Loucy (cell line): ENCODE measurements around the gene DUSP2.

ENCODE experiments used
- H2AFZ ChIP-seq: fragments of 200-600 bp; sonication (generic); 2 replicates; pipeline ENCODE4 v1.6.0; 2016; ENCODE audit warnings: antibody characterized with exemption, mild to moderate bottlenecking, low read length, moderate library complexity
- H3F3A ChIP-seq: fragments of 200-600 bp; 2 replicates; pipeline ENCODE4 v1.6.0; 2016; ENCODE audit warnings: antibody characterized with exemption, low read depth, mild to moderate bottlenecking
- H3K27me3 ChIP-seq: fragments of 200-600 bp; sonication (generic); 2 replicates; pipeline ENCODE4 v1.6.1; 2014; ENCODE audit warnings: low read length, mild to moderate bottlenecking; ENCODE audit not compliant: insufficient read depth, poor library complexity, severe bottlenecking
- H3K36me3 ChIP-seq: fragments of 200-600 bp; sonication (generic); 2 replicates; pipeline ENCODE4 v1.6.1; 2016; ENCODE audit warnings: low read length; ENCODE audit not compliant: insufficient read depth
- H3K4me1 ChIP-seq: fragments of 200-600 bp; sonication (generic); 2 replicates; pipeline ENCODE4 v1.5.1; 2014; ENCODE audit warnings: low read length, mild to moderate bottlenecking; ENCODE audit not compliant: insufficient read depth, poor library complexity, severe bottlenecking
- H3K4me2 ChIP-seq: fragments of 200-600 bp; sonication (generic); 2 replicates; pipeline ENCODE4 v1.6.0; 2014; ENCODE audit warnings: antibody characterized with exemption, low read length, low read depth, mild to moderate bottlenecking; ENCODE audit not compliant: poor library complexity, severe bottlenecking
- H3K4me3 ChIP-seq: fragments of 200-600 bp; sonication (generic); 2 replicates; pipeline ENCODE4 v1.5.1; 2014; ENCODE audit warnings: low read length, mild to moderate bottlenecking, mixed read lengths; ENCODE audit not compliant: poor library complexity, severe bottlenecking
- H3K79me2 ChIP-seq: fragments of 200-600 bp; sonication (generic); 2 replicates; pipeline ENCODE4 v1.6.1; 2014; ENCODE audit warnings: low read length; ENCODE audit not compliant: insufficient read depth
- H3K9ac ChIP-seq: fragments of 200-600 bp; sonication (generic); 2 replicates; pipeline ENCODE4 v1.6.0; 2014; ENCODE audit warnings: mild to moderate bottlenecking, low read depth, low read length, moderate library complexity; ENCODE audit not compliant: poor library complexity, severe bottlenecking
- H3K9me2 ChIP-seq: fragments of 200-600 bp; sonication (generic); replicated peaks from 2 replicates; pipeline ENCODE4 v1.6.1; 2016; ENCODE audit warnings: low read depth, low read length, mixed read lengths
- H3K9me3 ChIP-seq: fragments of 200-600 bp; sonication (generic); 2 replicates; pipeline ENCODE4 v1.6.1; 2014; ENCODE audit warnings: mild to moderate bottlenecking, antibody characterized with exemption, low read length, low read depth; ENCODE audit not compliant: insufficient read depth
- H4K20me1 ChIP-seq: fragments of 200-600 bp; sonication (generic); 2 replicates; pipeline ENCODE4 v1.6.0; 2014; ENCODE audit warnings: antibody characterized with exemption, low read length, mild to moderate bottlenecking; ENCODE audit not compliant: insufficient read depth, poor library complexity, severe bottlenecking
- CTCF ChIP-seq: fragments of 200-600 bp; sonication (generic); conservative IDR thresholded peaks from 2 replicates; pipeline ENCODE4 v1.5.1; 2014; ENCODE audit warnings: mild to moderate bottlenecking, antibody characterized with exemption, low read length
- EZH2phosphoT487 ChIP-seq: fragments of 200-600 bp; IDR thresholded peaks from 2 replicates; pipeline ENCODE4 v1.6.1; 2018; ENCODE audit warnings: antibody characterized with exemption, mild to moderate bottlenecking, moderate library complexity, borderline replicate concordance

DUSP2 gene

GRCh38 chr2:96128456-96128855, 16.8 kb downstream of the DUSP2 start:
- TF ChIP-seq CTCF (no peak), EZH2phosphoT487 (no peak)
- H3K79me2 ChIP-seq = no peaks in the 10 kb centered on the region
- H3K9ac ChIP-seq = no peak overlapping the region
- no peaks in the 10 kb centered on the region for H3F3A ChIP-seq
- no peaks in the 10 kb centered on the region for H4K20me1 ChIP-seq
- no peaks in the 10 kb centered on the region for H3K9me3 ChIP-seq
- no peaks in the 10 kb centered on the region for H3K27me3 ChIP-seq
- no peaks in the 10 kb centered on the region for H3K4me1 ChIP-seq
- H2AFZ ChIP-seq = no peak overlapping the region
- H3K9me2 ChIP-seq = no peaks in the 10 kb centered on the region
- no peak overlapping the region for H3K4me2 ChIP-seq
- H3K4me3 ChIP-seq = no peak overlapping the region
- H3K36me3 ChIP-seq = no peaks in the 10 kb centered on the region

- Histone ChIP-seq H3K9me3 (no peaks in the 10 kb centered on the region), H3K9ac (no peak overlapping the region), H2AFZ (no peak overlapping the region), H3K9me2 (no peaks in the 10 kb centered on the region), H4K20me1 (no peaks in the 10 kb centered on the region), H3K4me3 (no peak overlapping the region), H3K79me2 (no peaks in the 10 kb centered on the region), H3K4me1 (no peaks in the 10 kb centered on the region), H3K27me3 (no peaks in the 10 kb centered on the region), H3K36me3 (no peaks in the 10 kb centered on the region), H3F3A (no peaks in the 10 kb centered on the region), H3K4me2 (no peak overlapping the region)
- TF ChIP-seq CTCF = no peak
- no peak for TF ChIP-seq EZH2phosphoT487
Measured at GRCh38 chr2:96124406-96125265, 20.6 kb downstream of the DUSP2 start.

GRCh38 chr2:96123936-96124335, 21.3 kb downstream of the DUSP2 start:
- H3K27me3 ChIP-seq = no peaks in the 10 kb centered on the region
- no peaks in the 10 kb centered on the region for H3K4me1 ChIP-seq
- no peak overlapping the region for H3K4me3 ChIP-seq
- H3K79me2 ChIP-seq = no peaks in the 10 kb centered on the region
- H2AFZ ChIP-seq = no peak overlapping the region
- H3K9ac ChIP-seq = no peak overlapping the region
- H4K20me1 ChIP-seq = no peaks in the 10 kb centered on the region
- TF ChIP-seq CTCF = no peak
- no peak for TF ChIP-seq EZH2phosphoT487
- H3K36me3 ChIP-seq = no peaks in the 10 kb centered on the region
- H3K9me3 ChIP-seq = no peaks in the 10 kb centered on the region
- no peaks in the 10 kb centered on the region for H3F3A ChIP-seq
- no peak overlapping the region for H3K4me2 ChIP-seq
- no peaks in the 10 kb centered on the region for H3K9me2 ChIP-seq
